Femur (tissue), 1 donor: ENCODE measurements around the gene TRIM72.
"Not testable (repeated sequence)": the region's sequence is repeated elsewhere in the genome, so short reads cannot be mapped to it uniquely, and the experiment has no call there.

Experiments used
- DNase-seq: peaks from one replicate; pipeline ENCODE4 v3.0.0-alpha.2; 2017

Gene TRIM72

DNA sequence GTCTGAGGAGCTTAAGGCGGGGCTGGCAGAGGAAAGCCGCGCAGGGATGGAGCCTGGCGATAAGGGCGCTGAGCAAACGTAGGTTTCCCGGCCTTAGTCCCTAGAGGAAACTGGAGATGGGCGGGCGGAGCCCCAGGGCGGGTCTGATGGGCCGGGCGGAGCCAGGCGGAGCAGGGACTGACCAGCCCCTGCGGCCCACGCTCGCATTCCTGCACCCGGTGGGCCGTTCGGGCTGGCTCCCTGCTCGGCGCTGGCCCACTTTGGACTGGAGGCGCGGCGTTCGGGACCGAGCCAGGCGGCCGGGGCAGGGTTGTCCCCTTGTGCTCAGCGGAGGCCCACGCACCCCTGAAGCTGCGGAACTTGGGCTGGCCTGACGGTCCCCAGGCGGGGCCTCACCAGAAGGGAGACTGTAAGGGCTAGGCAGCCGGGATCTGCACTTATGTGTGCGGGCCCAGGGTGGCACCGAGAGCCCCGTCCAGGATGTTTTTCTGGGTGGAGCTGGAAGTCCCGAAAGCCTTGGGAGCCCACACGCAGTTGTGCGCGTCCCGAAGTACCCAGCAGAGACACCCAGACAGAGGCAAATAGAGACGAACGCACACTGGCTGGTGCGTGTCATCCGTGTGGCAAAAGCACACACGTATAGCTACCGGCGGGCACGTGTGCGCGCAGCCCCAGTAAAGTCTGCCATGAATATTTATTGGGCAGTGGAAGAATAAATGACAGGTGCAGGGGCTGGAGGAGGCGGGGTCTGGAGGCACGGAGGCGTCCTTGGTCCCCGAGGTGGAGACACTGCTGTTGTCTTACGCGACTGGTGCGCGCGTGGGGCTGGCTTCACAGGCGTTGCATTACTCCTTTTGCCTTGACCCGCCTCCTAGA is 1.6 kb downstream of the TRIM72 start:
- DNase-seq = peak; percentile 53

DNA sequence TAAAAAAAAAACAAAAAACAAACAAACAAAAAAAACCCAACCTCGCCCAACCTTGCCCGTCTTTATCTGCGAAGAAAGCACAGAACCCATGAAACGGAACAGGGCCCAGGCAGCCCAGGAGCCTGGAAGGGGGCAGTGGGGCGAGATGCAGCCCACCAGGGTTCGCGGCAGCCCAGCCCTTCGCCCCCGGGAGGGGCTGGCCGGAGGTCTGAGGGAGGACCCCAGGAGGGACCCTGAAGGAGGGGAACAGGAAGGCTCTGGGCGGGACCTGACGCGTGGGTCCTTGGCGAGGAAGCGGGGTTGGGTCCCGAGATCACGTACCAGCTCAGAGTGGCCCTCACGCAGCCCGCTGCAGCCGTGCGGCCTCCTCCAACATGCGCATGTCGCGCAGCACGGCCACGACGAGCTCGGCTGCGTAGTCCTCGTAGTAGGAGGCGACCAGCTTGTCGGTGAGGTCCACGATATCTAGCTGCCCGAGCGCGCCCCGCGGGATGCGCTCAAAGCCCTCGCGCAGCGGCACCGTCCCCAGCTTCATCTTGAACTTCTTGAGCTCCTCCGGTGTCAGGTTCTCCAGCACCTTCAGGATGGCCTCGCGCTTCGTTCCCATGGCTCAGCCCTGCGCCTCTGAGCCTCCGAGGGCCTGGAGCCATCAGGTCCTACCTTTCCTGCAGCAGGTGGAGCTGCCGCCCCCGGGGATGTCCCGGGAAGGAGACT is 2.7 kb downstream of the TRIM72 start, which contains the start of gene PYDC1:
PYDC1 (minus strand) TSS at position 714 of the 714 bp plus-strand sequence; CDS start at position 607, 107 bp downstream.
- no peak for DNase-seq

DNA sequence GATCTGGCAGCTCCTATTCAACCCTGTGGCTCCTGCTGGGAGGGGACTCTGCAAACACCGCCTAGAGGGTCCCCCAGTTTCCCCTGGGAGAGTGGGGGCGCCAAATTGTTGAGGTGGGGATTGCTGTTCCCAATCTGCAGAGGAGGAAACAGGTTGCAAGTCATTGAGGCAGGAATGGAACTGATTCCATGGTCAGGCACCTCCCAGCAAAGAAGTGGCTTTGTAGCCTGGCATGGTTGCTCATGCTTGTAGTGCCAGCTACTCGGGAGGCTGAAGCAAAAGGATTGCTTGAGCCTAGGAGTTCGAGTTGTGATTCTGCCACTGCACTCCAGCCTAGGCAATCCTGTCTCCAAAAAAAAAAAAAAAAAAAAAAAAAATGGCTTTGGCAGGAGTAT is 3.2 kb downstream of the TRIM72 start:
- DNase-seq = no peak

DNA sequence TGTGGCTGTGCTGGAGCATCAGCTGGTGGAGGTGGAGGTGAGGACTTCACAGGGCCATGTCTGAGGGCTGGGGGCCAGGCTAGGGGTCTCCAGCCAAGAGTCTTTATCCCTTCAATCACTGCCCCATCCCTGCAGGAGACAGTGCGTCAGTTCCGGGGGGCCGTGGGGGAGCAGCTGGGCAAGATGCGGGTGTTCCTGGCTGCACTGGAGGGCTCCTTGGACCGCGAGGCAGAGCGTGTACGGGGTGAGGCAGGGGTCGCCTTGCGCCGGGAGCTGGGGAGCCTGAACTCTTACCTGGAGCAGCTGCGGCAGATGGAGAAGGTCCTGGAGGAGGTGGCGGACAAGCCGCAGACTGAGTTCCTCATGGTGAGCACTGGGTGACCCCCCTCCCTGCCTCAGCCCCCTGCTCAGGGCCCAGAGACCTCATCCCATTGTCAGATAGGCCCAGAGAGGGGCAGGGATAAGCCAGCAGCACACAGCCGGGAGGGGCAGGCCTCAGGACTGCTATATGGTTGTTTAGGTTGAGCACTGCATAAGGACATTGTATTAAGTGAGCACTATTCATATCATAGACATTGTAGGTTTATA is 5.3 kb downstream of the TRIM72 start:
- DNase-seq = no peak

DNA sequence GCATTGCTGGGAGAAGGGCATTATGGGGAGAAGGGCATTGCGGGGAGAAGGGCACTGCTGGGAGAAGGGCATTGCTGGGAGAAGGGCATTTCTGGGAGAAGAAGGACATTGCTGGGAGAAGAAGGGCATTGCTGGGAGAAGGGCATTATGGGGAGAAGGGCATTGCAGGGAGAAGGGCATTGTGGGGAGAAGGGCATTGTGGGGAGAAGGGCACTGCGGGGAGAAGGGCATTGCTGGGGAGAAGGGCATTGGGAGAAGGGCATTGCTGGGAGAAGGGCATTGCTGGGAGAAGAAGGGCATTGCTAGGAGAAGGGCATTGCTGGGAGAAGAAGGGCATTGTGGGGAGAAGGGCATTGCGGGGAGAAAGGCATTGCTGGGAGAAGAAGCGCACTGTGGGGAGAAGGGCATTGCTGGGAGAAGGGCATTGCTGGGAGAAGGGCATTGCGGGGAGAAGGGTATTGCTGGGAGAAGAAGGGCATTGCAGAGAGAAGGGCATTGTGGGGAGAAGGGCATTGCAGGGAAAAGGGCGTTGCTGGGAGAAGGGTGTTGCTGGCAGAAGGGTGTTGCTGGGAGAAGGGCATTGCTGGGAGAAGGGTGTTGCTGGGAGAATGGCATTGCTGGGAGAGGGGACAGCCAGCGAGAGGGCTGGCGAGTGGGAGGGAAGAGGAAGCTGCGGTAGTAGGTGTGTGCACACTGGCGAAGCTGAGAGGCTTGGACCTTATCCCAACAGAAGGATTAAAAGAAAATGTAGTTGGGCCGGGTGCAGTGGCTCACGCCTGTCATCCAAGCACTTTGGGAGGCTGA is 7.6 kb downstream of the TRIM72 start:
- DNase-seq = no peak

DNA sequence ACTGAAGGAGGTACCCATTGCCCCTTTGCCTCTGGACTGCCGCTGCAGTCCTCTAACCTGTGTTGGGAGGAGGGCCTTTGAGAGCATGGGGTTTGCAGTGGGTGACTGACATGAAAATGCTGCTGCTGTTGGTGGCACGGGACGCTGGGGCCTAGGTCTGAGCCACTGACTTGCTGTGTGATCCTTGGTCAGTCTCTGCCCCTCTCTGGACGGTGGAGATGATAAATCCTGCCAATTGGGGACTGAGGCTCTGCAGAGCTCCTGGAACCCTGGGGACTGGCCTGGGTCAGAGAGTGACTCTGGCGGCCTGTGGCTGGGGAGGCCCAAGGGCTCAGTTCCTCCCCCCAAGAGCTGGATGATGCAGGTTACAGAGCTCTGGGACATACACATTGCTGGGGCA is 9.1 kb downstream of the TRIM72 start:
- DNase-seq = no peak

DNA sequence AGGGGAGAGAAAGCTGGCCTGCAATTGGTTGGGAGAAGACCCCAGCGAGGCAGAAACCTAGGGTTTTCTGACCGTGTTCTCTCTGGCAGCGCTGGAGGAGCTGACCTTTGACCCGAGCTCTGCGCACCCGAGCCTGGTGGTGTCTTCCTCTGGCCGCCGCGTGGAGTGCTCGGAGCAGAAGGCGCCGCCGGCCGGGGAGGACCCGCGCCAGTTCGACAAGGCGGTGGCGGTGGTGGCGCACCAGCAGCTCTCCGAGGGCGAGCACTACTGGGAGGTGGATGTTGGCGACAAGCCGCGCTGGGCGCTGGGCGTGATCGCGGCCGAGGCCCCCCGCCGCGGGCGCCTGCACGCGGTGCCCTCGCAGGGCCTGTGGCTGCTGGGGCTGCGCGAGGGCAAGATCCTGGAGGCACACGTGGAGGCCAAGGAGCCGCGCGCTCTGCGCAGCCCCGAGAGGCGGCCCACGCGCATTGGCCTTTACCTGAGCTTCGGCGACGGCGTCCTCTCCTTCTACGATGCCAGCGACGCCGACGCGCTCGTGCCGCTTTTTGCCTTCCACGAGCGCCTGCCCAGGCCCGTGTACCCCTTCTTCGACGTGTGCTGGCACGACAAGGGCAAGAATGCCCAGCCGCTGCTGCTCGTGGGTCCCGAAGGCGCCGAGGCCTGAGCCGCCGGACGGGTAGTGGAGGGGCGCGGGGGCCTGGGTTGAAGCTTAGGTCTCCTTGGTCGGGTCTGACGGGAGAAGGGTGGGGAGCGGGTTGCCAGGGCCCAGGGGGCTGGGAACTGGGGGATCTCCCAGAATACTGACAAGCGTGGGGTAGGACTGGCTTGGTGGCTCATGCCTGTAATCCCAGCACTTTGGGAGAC is 10.4 kb downstream of the TRIM72 start:
- no peak for DNase-seq

DNA sequence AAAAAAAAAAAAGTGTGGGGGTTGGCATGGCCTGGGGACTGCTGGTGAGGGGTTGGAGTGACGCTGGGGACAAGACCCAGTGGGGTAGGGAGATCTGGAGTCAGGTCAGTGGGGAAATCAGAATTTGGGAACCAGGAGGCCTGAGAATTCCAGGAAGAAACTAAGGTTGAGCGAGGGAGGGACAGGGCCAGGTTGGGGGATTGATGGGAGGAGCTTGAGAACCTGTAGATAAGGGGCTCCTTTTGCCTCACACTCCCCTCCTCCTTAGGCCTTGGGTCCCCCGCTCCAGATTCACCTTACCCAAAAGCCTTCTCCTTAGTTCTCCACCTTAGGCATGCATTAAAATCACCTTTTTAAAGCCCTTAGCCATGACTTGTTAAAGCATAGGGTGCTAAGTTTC is 11.3 kb downstream of the TRIM72 start:
- DNase-seq = no peak

DNA sequence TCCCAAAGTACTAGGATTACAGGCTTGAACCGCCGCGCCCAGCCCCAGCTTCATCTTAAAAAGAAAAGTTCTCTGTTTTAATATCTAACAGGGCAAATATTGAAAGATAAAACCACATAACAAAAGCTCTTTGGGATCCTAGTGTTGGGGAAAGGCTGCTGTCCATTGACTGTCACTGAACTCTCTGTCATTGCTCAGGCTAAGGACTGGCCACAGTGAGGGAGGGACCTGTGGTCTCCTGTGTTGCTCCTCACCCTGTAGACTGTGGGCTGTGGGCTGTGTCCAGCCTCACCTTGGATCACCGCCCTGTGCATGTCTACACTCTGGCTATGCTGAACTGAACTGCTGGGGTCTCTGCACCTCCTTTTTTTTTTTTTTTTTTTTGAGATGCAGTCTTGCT is 14.3 kb downstream of the TRIM72 start:
- DNase-seq = no peak

DNA sequence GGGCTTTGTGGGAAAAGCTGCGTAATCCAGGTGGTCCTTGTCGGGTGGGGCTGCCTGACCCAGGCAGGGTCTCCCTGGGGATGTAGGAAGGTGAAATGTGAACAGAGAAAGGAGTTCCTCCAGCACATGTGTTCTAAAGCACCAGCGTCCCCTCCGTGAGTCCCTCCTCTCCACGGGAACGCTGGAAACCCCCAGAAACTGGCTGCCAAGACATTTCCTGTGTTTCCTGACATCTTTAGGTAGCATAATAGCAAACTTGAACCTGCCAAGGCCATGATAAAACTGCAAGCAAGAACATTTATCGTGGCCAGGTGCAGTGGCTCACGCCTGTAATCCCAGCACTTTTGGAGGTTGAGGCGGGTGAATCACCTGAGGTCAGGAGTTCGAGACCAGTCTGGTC is 15.6 kb downstream of the TRIM72 start:
- no peak for DNase-seq

DNA sequence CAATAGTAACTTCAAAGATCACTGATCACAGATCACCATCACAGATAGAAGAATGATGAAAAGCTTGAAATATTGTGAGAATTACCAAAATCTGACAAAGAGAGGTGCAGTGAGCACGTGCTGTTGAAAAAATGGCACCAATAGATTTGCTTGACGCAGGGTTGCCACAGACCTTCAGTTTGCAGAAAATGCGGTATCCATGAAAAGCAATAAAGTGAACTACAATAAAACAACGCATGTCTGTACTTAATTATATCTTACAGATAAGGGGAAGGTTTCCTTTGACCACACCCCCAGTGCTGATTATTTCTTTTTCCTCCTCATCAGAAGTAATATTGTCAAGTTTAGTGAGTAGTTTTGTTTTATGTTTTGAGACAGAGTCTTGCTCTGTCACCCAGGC is 24.1 kb downstream of the TRIM72 start:
- DNase-seq = no peak

DNA sequence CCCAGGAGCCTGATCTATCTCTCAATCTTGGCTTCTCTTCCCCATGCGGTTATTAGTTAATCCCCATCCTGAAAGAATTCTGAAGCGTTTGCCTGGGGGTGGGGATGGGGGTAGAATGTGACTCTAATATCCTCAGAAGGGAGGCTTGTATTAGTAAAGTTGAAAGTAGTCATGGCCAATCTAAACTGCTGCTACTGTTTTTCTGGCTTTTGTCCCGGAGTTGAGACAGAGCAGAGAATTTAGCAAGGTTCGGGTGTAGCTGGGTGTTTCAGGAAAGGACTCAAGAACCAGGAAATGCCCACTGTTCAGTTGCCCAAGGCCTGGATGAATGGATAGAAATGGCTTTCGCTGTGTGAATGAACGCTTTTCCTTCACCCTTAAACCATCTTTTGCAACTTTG is 28.3 kb downstream of the TRIM72 start:
- DNase-seq = no peak

DNA sequence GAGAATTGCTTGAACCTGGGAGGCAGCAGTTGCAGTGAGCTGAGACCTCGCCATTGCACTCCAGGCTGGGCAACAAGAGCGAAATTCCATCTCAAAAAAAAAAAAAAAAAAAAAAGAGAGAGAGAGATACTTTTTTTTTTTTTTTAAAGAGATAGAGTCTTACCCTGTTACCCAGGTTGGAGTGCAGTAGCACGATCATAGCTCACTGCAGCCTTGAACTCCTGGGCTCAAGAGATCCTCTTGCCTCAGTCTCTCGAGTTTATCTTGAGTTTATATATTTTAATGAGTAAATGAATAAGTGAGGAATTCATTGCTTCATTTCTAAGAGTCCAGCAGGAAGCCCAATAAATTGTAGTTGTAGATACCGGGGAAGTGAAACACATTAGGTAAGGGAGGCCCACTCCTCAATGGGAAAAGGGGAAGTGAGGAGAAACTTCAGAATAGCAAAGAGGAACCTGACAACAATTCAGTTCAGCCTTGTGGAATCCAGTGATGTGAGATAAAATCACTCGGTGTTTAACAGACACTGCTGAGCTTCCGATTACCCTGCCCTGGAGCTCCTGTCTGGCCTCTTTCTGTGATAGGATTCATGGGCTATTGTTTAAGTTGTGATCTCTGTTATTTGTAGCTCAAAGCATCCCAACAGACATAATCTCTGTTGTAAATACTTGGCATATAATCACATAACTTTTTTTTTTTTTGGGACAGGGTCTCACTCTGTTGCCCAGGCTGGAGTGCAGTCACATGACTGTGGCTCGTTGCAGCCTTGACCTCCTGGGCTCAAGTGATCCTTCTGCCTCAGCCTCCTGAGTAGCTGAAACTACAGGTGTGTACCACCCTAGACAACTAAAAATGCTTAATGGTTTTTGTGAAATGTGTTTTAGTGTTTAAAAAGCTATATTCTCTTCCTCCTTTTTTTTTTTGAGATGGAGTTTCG is 30.1 kb downstream of the TRIM72 start:
- no peak for DNase-seq

DNA sequence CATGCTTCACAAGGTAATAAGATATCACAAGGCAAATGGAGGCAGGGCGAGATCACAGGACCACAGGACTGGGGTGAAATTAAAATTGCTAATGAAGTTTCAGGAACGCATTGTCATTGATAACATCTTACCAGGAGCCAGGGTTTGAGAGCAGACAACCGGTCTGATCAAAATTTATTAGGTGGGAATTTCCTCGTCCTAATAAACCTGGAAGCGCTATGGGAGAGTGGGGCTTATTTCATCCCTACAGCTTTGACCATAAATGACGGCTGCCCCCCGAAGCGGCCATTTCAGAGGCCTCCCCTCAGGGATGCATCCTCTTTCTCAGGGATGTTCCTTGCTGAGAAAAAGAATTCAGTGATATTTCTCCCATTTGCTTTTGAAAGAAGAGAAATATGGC is 31.7 kb downstream of the TRIM72 start:
- not testable (repeated sequence) for DNase-seq

DNA sequence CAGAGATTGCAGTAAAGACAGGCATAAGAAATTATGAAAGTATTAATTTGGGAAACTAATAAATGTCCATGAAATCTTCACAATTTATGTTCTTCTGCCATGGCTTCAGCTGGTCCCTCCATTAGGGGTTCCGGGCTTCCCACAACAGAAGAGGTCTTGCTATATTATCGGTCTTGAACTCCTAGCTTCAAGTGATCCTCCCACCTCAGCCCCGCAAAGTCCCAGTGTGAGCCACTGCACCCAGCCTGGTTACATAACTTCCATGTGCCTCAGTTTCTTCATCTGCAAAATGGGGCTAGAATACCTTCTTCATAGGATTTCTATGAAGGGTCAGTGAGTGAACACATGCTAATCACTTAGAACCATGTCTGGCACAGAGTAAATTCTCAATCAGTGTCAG is 32.4 kb downstream of the TRIM72 start:
- no peak for DNase-seq

DNA sequence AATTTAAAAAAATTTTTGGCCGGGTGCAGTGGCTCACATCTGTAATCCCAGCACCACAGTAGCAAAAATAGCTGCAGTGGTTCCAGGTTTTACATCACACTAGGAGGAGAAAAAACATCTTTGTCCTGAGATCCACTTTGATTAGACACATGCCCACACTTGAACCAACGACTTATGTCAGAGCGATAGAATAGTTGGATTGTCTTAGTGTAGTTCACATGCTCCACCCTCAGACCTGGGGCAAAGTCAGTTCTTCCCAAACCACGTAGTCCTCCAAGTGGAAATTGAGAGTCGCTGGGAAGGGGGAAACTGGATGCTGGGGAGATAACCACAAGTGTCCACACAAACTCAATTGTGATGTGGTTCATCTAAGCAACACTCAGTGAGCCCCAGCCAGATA is 34.4 kb downstream of the TRIM72 start:
- no peak for DNase-seq

DNA sequence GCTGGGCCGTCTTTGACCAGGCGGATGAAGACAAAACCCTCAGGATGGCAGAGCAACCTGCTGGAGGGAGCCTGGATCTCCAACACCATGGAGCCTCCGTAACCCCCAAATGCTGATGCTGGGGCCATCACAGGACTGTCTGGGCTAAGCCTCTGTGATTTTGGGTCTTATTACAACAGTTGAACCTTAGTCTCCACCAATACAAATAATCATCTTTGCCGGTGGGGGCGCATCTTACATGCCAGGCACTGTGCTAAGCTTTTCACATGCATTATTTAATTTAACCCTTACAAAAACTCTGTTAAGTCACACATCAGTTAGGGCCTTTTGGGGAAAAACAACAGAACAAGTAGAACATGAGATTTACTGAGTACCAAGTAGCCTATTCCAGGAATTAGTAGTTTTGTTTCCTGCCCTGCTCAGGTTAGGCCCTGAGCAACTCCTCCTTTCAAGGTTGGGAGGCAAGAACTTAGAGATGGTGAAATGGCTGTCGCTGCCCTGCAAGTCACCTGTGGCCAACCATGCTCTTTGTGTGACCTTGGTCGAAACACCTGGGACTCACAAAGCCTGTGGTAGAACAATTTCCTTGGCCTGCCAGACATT is 37.0 kb downstream of the TRIM72 start:
- no peak for DNase-seq

DNA sequence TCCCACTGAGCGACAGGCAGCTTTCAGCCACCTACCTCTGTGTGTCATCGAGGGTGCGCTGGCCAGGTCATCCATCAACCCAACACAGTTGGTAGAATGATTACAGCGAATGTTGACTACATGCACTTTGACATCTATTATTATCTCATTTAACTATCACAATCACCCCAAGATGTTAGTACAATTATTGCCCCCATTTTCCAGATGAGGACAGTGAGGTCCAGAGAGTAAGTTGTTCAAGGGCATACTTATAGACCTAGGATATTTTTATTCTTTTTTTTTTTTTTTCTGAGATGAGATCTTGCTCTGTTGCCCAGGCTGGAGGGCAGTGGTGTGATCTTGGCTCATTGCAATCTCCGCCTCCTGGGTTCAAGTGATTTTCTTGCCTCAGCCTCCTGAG is 37.5 kb downstream of the TRIM72 start:
- DNase-seq = no peak

DNA sequence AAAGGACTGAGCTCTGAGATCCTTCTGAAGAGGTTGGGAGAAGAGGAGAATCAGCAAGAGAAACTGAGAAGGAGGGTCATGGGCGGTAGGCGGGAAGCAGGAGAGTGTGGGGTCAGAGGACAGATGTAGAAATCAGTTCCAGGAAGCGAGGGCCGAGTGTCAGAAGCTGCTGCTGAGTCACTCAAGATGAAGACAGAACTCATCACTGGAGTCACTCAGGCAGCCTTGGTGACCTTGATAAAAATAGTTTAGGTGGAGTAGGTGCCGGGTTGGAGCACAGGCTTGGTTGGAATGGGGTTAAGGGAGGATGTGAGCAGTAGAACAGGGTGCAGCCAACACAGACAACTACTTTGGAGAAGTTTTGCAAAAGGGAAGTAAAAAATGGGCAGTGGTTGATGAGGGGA is 39.7 kb downstream of the TRIM72 start:
- no peak for DNase-seq

DNA sequence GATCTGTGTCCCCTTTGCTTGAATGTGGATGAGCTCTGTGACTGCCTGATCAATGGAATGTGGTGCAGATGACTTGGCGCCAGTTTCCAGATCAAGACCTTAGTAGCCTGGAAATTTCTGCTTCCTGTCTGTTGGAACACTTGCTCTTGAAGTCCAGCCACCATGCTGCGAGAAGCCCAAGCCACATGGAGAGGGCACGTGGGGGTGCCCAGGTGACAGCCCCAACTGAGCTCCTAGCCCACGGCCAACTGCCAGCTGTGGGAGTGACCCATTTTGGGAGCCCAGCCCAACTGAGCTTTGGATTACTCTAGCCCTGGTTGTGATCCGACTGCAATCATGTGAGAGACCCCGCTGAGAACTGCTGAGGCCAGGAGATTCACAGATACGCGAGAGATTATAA is 42.5 kb downstream of the TRIM72 start:
- no peak for DNase-seq
